T-helper 22 cell (primary cell): ENCODE results near the gene SERTAD4.
"Not testable (repeated sequence)": the region's sequence is repeated elsewhere in the genome, so short reads cannot be mapped to it uniquely, and the experiment has no call there.

Experiments
- DNase-seq: peaks from one replicate; pipeline ENCODE4 v3.0.0-alpha.2; 2020; ENCODE audit warnings: low read depth

Gene SERTAD4

DNA sequence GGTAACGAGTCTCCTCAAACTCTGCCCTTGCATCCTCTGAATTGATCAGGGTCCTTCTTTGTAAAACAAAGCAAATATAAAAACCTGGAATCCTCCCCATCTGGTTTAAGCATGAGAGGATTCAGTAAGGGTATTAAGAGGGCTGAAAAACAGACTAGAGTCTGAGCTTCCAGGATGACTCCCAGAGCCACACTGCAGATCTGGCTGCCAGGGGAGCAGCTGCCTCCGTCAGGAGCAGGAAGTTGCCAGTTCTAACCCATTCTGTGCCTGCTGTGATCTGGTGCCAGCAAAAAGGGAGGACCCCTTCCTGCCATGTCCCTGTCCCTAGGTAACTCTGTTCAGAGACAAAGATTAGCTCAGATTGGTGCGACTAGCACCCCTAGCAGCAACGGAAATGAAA lies 27.5 kb downstream of the SERTAD4 start:
- no peak for DNase-seq

DNA sequence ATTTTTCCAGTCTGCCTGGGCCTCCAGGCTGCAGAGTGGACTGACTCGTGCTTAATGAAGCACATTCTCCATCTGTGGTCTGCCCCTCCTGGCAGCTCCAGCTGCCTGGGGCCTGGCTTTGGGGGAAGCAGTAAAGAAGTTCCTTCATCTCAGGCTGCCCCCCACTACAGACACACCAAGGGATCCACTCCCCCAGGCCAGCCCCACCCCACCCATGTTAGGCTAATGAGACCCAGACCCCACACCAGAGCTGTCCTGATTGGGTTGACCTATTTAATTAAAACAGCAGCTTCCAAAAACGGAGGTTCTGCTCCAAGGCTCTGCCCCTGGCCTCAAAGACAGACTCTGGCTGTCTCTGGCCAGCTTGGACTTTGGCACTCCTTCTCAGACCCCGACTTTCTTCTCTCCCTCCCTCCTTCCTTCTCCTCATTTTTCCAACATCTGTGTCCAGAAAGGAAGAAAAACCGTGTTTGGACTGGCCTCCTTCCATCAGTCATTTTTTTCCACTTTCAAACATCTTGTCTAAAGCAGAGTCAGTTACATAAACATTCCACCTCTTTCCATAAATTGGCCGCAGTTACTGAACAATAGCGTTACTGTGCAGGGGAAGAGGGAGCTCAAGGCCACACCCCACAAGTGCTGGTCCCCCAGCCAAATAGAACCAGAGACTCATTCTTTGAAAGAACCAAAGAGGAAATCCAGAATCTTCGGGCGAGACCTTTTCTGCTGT lies 29.7 kb downstream of the SERTAD4 start:
- no peak for DNase-seq

DNA sequence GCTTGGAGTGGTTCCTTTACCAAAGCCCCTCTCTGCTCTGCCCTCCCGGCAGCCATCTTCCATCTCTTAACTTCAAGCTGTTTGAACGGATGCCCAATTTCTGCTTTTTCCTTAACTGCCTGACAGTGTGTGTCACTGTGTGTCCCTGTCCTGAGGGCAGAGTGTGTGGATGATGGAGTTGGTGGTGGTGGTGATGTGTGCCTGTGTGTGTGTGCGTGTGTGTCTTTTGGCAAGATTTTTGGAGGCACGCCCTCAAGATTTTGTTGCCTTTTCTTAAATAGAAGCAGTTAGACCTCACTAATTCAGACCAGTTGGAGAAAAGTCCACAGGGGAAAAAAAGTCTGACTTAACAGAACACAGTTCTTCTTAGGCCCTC lies 30.3 kb downstream of the SERTAD4 start:
- DNase-seq = no peak

- no peak for DNase-seq
Observed at GRCh38 chr1:210263963-210264362, 31.4 kb downstream of the SERTAD4 start.

GRCh38 chr1:210264496-210265380 lies 32.1 kb downstream of the SERTAD4 start:
- DNase-seq = no peak

DNA sequence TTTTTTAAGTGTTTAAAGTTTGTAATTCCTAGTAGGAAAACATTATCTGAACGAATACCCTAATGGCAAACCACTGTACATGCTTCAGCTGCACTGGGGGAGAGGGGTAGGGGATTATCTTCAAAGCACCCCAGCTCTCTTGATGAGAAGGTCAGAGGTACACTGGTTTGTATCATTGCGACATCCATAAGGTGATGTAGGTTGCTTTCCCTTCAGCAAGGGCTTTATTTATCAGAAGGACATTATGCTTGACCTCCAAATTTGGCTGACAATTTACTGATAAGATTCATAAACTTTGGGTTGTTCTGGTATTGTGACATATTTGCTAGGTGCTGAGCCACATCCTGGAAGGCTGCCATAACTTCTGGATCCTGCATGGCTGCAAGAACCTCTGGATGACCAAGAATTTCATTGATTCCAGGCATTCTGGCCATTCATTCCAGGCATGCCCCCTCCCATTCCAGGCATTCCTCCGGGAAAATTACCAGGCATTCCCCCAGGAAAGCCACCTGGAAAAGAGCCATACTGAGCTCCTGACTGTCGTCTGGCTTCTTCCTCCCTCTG lies 32.9 kb downstream of the SERTAD4 start:
- not testable (repeated sequence) for DNase-seq

- DNase-seq = no peak
Observed at GRCh38 chr1:210269981-210270380, 37.4 kb downstream of the SERTAD4 start.

DNA sequence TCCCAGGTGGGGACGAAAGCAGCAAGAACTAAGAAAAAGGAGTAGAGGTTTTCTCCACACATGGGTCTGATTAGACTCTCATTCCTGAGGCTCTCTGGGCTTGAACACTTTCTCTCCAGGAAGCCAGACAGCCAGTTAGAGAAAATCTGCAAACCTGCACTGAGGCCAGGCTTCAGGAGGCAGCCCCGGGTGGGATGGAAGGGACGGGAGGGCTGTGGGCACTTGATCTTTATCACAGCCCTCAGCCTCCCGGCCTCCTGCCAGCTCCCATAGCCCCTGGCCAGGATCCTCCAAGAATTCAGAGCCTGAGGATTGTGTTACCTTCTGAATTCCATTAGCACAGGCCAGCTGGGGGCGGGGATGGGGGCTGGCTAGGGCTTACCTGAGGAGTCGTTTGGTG lies 40.1 kb downstream of the SERTAD4 start:
- DNase-seq = no peak

DNA sequence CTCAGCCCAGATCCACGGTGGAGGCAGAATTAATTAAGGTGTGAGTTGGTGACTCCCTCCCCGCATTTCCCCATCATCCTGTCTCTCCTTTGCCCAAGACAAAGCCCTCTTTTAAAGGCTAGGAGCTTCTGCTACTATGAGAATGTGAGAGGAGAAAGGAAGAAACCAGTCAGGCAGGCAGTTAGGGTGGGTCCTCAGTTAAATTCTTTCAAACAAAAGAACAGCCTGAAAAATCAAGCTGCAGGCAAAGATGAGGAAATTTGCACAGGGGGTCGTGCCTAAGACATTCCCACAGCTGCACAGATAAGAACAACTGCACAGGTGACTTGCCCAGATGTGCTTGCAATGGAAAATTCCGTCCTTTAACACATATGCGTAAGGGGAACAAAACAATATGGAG lies 47.6 kb downstream of the SERTAD4 start:
- DNase-seq = no peak

DNA sequence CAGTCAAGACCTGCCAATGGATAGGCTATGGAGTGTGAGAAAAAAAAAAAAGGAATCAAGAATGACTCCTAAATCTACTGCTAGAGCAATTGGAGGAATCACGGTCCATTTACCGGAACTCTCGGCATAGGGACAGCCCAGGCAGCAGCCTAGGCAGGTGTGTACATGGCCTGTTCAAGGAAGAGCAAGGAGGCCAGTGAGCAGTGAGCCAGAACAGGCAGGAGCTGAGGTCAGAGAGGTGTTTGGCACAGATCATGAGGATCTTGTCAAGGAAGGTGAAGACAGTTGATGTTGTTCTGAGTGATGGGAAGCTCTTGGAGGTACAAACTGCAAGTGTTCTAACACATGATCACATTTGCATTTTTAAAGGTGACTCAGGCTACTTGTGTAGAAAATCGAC lies 55.5 kb downstream of the SERTAD4 start:
- DNase-seq = no peak

DNA sequence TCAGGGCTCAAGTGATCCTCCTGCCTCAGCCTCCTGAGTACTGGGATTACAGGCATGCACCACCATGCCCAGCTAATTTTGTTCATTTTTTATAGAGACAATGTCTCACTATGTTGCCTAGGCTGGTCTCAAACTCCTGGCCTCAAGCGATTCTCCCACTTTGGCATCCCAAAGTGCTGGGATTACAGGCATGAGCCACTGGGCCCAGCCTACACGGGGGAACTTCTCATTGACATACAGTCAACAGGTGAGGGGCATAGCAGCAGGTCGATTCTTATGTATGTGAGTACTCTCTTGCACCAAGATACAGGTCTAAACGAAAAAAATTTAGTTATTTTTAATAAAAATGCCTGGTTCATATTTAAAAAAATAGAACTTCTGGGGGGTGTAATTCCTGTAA lies 56.7 kb downstream of the SERTAD4 start:
- no peak for DNase-seq

DNA sequence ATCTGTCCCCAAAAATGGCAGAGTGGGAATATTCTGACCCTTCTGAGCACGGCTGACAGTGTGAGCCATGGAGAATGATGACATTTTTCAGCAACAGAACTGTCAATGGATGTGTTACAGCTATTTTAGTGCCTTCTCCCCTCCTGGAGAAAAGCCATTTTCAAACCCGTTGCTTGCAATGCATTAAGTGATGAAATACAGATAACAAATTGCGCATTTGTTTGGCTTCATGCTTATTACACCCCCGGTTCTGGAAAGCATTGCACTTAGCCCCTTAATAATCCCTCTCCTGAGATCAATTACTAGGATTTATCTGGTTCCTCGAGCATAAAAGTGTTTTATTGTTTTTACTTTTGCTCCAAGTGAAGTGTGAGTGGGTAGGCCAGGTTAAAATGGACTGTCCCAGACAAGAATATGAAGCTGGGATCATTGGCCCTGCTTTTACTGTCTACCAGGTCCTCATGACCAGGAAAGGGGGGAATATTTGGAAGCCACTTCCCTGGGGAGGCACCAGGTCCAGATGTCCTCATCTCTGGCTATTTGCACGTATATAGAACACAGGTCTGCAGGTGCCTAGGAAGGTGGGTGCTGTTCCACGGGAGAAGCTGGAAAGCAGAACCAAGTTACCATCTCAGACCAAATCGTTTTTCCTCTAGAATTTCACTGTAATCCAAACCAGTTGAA lies 58.6 kb downstream of the SERTAD4 start:
- DNase-seq = no peak

GRCh38 chr1:210291786-210292230 lies 59.2 kb downstream of the SERTAD4 start:
- no peak for DNase-seq

DNA sequence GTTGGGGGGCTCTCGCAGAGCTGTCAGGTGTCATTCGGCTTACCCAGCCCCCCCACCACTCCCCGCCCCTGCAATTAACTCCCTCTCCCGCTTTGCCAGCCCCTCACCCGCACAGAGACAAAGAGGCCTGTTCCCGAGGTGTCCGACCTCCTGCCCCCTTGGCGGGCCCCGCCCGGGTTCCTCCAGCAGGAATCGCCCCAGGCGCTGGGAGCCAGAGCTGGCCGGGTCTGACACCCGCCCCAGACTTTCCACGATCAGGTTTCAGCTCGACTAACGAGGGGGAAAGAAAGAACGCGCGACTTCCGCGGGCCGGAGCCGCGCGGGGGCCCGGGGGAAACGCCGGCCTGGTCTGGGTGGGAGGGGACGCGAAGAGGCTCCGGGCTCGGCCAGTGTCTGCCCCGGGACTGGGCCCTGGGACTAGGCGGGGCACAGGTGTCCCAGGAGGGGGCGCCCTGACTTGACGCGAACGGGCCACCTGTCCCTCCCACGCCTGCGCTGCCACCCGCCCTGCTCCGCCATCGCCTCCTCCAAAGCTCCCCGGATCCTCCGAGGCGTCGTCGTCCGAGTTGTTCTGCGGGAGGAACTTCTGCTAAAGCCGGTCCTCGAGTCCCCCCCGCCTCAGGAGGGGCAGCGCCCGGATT lies 59.8 kb downstream of the SERTAD4 start:
- no peak for DNase-seq

GRCh38 chr1:210293171-210293607 lies 60.6 kb downstream of the SERTAD4 start:
- DNase-seq = no peak

- DNase-seq = no peak
Observed at GRCh38 chr1:210294999-210295745, 62.6 kb downstream of the SERTAD4 start.
